Fibroblast of the aortic adventitia (primary cell): ENCODE measurements around the gene NELFCD. TPM values are rescaled to one million over a fixed set of nuclear protein-coding genes. Genes with fewer than 3 reads are reported as not detected.
A peak's percentile ranks its signal among the peaks of the same experiment; 100 is the strongest.

Experiments
- DNase-seq: peaks from one replicate; pipeline ENCODE4 v3.0.0-alpha.2; 2010; ENCODE audit warnings: low read depth
- H3K4me3 ChIP-seq: 2 replicates; pipeline ENCODE4 v1.5.1; 2011; ENCODE audit warnings: low read depth, mild to moderate bottlenecking, control low read depth, low read length, moderate library complexity
- CTCF ChIP-seq: IDR thresholded peaks from 2 replicates; pipeline ENCODE4 v1.5.1; 2011; ENCODE audit warnings: mild to moderate bottlenecking, low read length, control low read depth, inconsistent platforms; ENCODE audit not compliant: insufficient read depth
- total RNA-seq: library from RNA; depleted of rRNA; stranded (reverse); fragments of >200 nt; gene quantifications from 2 replicates; pipeline ENCODE4 v1.2.3, GENCODE V29; 2012; ENCODE audit warnings: low replicate concordance

The NELFCD gene
- 14.4 and 46.1 TPM in 2 replicates for total RNA-seq

GRCh38 chr20:58980711-58981627 lies at the start of gene NELFCD:
Gene NELFCD (plus strand): TSS chr20:58981256. CDS start chr20:58981310, 54 bp downstream.
- TF ChIP-seq CTCF, result no peak
- peak; percentile 73 for DNase-seq
- H3K4me3 ChIP-seq, result peak within 1 kb of the TSS; percentile 75

GRCh38 chr20:58932170-58932569 lies 48.9 kb upstream of the NELFCD start:
- TF ChIP-seq CTCF, result no peak
- H3K4me3 ChIP-seq, result no peak overlapping the region
- no peak for DNase-seq

GRCh38 chr20:58938078-58938477 lies 43.0 kb upstream of the NELFCD start:
- no peak for DNase-seq
- TF ChIP-seq CTCF, result no peak
- H3K4me3 ChIP-seq, result no peak overlapping the region

GRCh38 chr20:58938541-58938940 lies 42.5 kb upstream of the NELFCD start:
- DNase-seq, result no peak
- no peak overlapping the region for H3K4me3 ChIP-seq
- TF ChIP-seq CTCF, result no peak

- TF ChIP-seq CTCF, result no peak
- no peak for DNase-seq
- H3K4me3 ChIP-seq, result no peak overlapping the region
Measured at GRCh38 chr20:58941471-58941870, 39.6 kb upstream of the NELFCD start.

- no peak overlapping the region for H3K4me3 ChIP-seq
- TF ChIP-seq CTCF, result no peak
- DNase-seq, result no peak
Measured at GRCh38 chr20:58942549-58942948, 38.5 kb upstream of the NELFCD start.
